GM06990 (cell line): ENCODE data around the gene TSPAN31.
A peak's percentile ranks its signal among the peaks of the same experiment; 100 is the strongest.

Experiments used
- DNase-seq: peaks from one replicate; pipeline ENCODE4 v3.0.0-alpha.2; 2011; ENCODE audit not compliant: insufficient read length; ENCODE audit errors: extremely low read depth
- H3K27me3 ChIP-seq: replicated peaks from 2 replicates; pipeline ENCODE4 v1.6.0; 2011; ENCODE audit warnings: low read length; ENCODE audit not compliant: control insufficient read depth, insufficient read depth
- H3K36me3 ChIP-seq: 2 replicates; pipeline ENCODE4 v1.5.1; 2011; ENCODE audit warnings: low read length; ENCODE audit not compliant: control insufficient read depth, insufficient read depth
- H3K4me3 ChIP-seq: replicated peaks from 2 replicates; pipeline ENCODE4 v1.5.1; 2011; ENCODE audit warnings: low read depth, mild to moderate bottlenecking, control low read depth, low read length
- CTCF ChIP-seq: IDR thresholded peaks from 2 replicates; pipeline ENCODE4 v1.5.1; 2011; ENCODE audit warnings: low read length, control low read depth, mild to moderate bottlenecking, inconsistent platforms; ENCODE audit not compliant: insufficient read depth, poor library complexity, severe bottlenecking

Gene TSPAN31

GRCh38 chr12:57761391-57761998 is 16.7 kb downstream of the TSPAN31 start:
- H3K36me3 ChIP-seq: peaks cover 8% of the 10 kb centered on the region
- DNase-seq: no peak
- H3K27me3 ChIP-seq: no peaks in the 10 kb centered on the region; the same call in 1 of the 2 replicates
- TF ChIP-seq CTCF: no peak
- no peak overlapping the region for H3K4me3 ChIP-seq

GRCh38 chr12:57762463-57762862 is 17.6 kb downstream of the TSPAN31 start:
- H3K4me3 ChIP-seq: no peak overlapping the region
- DNase-seq: no peak
- no peaks in the 10 kb centered on the region; the same call in 1 of the 2 replicates for H3K27me3 ChIP-seq
- H3K36me3 ChIP-seq: peaks cover 8% of the 10 kb centered on the region
- TF ChIP-seq CTCF: no peak

- H3K4me3 ChIP-seq: no peak overlapping the region
- no peak for TF ChIP-seq CTCF
- no peak for DNase-seq
- peaks cover 3% of the 10 kb centered on the region for H3K36me3 ChIP-seq
- H3K27me3 ChIP-seq: no peaks in the 10 kb centered on the region; the same call in 1 of the 2 replicates
Observed at GRCh38 chr12:57763881-57764661, 19.2 kb downstream of the TSPAN31 start.

GRCh38 chr12:57764662-57765002 is 19.8 kb downstream of the TSPAN31 start:
- no peak for DNase-seq
- Histone ChIP-seq H3K27me3 (no peaks in the 10 kb centered on the region; the same call in 1 of the 2 replicates), H3K36me3 (peaks cover 2% of the 10 kb centered on the region; the same call in 1 of the 2 replicates), H3K4me3 (peak overlapping the region; percentile 54)
- TF ChIP-seq CTCF: no peak

GRCh38 chr12:57765003-57765697 is 20.3 kb downstream of the TSPAN31 start:
- peak overlapping the region; percentile 54 for H3K4me3 ChIP-seq
- peak; percentile 55 for DNase-seq
- peaks cover 2% of the 10 kb centered on the region; the same call in 1 of the 2 replicates for H3K36me3 ChIP-seq
- TF ChIP-seq CTCF: peak; percentile 77
- no peaks in the 10 kb centered on the region; the same call in 1 of the 2 replicates for H3K27me3 ChIP-seq
